ENCODE results near the gene LRCH2.
"Not testable (repeated sequence)": the region's sequence is repeated elsewhere in the genome, so short reads cannot be mapped to it uniquely, and the experiment has no call there.

LRCH2 gene

GRCh38 chrX:115233497-115234455, at the start of gene LRCH2:
LRCH2 (minus strand) TSS chrX:115234096; CDS start chrX:115234041, 55 bp downstream.
- DNase-seq = no peak

DNA sequence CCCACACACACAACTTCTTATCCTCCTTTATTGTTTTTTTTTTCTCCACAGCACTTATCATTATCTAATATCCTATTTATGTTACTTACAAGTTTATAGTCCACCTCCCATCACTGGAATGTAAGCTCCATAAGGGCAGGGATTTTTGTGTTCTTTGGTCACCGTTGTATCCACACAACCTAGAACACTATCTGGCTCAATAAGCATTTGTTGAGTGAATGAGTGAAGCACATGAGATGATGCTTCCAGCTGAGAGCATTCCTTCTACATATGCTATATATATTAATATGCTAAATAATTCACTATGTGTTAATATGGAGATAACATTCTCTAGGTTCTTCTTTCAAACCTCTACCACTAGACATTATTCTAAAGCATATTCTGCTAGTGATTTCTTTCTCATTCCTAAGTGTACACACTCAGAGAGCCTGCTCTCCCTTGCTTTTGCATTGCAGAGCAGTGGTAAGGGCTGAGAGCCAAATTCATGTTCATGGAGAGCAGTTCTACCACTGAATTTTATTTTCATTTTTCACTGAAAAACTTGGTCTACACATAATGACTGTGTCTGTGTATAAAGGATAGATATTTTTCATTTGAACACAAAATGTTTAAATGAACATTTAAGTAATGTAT, 35.3 kb upstream of the LRCH2 start:
- DNase-seq = no peak

DNA sequence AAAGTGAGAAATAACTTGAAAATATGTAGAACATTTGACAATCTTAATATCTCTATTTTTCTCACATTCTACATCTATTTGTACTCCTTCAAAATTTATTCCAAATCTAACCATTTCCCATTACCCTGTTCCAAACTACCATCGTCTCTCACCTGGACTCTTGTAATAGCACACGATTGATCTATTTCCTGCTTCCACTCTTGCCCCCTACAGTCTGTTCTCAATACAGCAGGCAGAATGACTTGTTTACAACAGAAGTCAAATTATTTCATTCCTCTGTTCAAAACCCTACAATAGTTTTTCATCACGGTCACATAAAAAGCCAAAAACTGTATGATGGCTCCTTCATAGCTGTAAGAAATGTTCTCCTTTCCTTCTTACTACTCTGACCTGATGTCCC, 34.5 kb upstream of the LRCH2 start:
- DNase-seq = no peak

GRCh38 chrX:115266300-115266699, 32.4 kb upstream of the LRCH2 start:
- no peak for DNase-seq

DNA sequence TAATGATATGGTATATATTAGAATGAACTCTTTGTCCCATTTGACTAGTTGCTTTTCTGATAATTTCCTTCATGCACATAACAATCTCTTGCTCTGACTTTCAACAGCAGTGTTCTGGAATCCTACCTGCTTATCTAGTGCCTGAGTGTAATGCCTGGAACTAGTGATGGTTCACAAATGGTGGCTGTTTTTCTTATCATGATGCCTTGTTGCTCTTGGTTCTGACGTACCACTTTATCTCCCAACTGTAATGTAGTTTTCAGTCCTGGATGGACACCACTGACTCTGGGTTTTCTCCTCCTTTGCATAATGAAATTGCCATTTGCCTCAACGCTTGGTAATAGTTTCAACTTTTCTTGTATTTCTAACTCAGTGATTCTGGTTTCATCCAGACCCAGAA, 30.1 kb upstream of the LRCH2 start:
- DNase-seq = no peak

DNA sequence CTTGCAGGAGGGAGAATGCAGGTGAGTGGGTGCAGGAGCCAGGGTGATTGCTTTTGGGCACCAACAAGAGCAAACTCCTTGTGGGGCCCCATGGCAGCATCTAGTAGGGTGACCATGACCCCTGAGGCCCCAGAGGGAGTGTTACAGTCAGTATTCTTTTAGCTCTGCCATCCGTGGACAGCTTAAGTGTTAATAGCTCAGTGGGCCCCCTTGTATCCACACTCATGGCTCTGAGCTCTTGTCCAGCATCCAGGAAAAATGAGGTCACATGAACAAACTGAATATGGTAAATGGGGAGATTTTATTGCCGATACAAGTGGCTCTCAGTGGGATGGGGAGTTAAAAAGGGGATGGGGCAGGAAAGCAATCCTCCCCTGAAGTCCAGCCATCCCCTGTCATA, 27.3 kb upstream of the LRCH2 start:
- DNase-seq = no peak

GRCh38 chrX:115260330-115260729, 26.4 kb upstream of the LRCH2 start:
- DNase-seq = no peak

DNA sequence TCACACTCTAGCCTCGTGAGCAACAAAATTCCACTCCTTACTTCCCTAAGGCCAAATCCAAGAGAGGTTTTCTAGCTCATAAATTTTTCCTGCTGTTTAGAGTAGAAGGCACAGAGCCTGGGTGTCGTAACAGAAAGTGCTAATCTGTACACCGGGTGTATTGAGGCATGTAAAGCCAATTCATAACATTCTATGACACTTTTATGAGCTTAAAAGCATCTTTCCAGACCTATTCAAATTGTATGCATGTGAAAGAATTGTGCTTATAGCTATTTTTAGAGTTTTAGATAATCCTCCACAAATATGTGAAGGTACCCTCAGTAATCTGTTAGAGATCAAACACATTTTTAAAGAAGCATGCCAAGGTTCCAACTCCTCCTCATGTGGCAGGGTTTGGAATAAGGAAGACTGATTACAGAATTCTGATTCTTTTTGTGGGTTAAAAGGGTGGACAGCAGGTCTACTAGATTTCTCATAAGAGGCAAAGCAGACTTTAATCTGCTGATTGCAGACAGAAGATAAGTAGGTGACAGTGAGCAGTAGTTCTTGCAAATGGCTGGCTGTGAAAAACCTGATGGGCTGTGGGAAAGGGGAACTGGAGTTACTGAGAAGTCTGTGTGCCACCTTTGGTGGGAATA, 25.5 kb upstream of the LRCH2 start:
- DNase-seq = no peak

DNA sequence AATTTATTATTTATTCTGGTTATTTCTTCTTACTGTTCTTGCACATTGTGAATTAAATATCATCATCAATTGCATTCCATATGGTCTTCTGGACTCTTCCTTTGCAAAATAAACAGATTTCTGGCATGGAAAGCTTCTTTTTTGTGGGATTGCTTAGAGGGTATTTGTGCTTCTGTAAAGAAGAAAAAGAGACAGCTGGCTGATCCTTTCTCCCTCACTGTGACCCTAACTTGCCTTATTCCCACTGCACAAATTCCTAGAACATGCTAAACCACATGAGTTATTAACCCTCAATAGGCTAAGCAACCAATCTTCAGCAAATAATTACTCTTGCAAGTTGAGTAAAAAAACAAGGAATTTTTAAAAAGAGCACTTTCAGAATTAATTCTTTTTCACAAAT, 23.8 kb upstream of the LRCH2 start:
- no peak for DNase-seq

DNA sequence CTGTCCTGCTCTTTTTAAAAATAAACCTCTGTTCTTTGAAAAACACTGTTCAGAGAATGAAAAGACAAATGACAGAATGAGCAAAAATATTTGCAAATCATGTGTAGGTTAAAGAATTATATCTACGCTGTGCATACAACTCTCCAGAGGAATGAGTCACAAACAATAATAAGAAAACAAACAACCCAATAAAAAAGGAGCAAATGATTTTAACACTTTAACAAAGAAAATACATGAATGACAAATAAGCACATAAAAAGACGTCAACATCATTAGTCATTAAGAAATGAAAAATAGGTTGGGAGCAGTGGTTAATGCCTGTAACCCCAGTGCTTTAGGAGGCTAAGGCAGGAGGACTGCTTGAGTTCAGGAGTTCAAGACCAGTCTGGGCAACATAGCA, 21.1 kb upstream of the LRCH2 start:
- no peak for DNase-seq

DNA sequence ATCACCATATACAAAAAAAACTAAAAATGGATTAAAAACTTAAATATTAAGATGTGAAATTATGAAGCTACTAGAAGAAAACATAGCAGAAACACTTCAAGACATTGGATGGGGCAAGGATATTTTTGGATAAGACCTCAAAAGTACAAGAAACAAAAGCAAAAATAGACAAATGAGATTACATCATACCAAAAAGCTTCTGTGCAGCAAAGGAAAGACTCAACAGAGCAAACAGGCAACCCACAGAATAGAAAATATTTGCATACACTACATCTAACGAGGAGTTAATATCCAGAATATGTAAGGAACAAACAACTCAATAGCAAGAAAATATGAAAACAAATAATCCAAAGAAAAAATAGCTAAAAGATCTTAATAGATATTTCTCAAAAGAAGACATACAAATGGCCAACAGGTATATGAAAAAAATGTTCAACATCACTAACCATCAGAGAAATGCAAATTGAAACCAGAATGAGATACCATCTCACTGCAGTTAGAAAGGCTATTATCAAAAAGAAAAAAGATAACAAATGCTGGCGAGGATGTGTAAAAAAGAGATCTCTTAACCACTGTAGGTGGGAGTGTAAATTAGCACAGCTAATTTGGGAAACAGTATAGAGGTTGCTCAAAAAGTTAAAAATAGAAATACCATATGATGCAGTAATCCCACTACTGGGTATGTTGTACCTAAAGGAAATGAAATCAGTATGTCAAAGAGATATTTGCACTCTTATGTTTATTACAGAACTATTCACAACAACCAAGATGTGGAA, 17.8 kb upstream of the LRCH2 start:
- no peak for DNase-seq

GRCh38 chrX:115237056-115237455, 3.2 kb upstream of the LRCH2 start:
- no peak for DNase-seq

DNA sequence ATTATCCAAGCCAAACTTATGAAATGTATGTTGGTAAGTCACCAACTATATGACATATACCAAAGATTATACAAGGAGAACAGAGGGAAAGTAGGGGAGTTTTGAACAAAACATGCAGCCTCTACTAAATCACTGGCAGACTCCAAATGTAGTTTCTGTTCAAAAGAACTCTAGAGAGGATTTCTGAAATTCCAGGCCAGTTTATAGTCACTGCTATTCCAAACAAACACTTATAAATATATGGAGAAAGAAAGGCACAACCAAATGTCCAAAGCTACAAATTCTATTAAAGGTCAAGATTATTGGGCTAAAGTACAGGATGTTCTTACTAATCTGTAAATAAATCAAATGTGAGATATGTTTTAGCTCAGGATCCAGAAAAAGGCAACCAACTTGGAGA, 2.7 kb upstream of the LRCH2 start:
- no peak for DNase-seq

GRCh38 chrX:115234461-115234860, 565 bp upstream of the LRCH2 start:
- DNase-seq = no peak

- no peak for DNase-seq
Observed at GRCh38 chrX:115232933-115233496, 881 bp downstream of the LRCH2 start.

- no peak for DNase-seq
Observed at GRCh38 chrX:115229337-115230003, 4.4 kb downstream of the LRCH2 start.

DNA sequence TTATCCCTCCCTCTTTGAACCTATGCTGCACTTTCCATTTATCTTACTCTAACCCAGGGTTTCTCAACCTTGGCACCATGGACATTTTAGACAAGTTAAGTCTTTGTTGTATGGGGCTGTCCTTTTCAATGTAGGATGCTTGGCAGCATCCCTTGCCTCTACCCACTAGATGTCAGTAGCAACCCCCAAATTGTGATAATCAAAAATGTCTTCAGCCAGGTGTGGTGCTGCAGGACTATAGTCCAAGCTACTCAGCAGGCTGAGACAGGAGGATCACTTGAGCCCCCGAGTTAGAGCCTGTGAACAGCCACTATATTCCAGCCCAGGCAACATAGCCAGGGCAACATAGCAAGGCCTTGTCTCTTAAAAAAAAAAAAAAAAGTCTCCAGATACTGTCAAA, 7.0 kb downstream of the LRCH2 start:
- DNase-seq = no peak

DNA sequence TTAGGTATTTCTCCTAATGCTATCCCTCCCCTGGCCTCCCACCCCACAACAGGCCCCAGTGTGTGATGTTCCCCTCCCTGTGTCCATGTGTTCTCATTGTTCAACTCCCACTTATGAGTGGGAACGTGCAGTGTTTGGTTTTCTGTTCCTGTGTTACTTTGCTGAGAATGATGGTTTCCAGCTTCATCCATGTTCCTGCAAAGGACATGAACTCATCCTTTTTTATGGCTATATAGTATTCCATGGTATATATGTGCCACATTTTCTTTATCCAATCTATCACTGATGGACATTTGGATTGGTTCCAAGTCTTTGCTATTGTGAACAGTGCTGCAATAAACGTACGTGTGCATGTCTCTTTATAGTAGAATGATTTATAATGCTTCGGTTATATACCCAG, 16.6 kb downstream of the LRCH2 start:
- DNase-seq = not testable (repeated sequence)

GRCh38 chrX:115214605-115215004, 19.3 kb downstream of the LRCH2 start:
- DNase-seq = no peak

DNA sequence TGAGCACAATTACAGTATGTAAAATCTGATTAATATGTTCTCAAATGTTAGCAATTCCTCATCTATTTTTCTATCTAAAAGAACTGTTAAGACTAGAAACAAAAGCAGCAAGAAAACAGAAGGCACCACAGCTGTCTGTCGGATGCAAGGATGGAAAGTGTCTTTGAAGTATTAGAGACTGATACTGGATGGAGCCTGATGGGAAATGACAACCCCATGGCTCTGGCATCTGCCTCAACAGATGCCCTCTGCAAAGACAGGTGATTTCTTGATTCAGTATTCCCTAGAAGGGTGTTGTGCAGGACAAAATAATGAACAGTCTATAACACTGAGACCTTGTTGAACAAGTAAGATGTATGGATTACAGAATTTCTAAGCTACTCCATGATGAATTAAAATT, 19.7 kb downstream of the LRCH2 start:
- DNase-seq = no peak

- not testable (repeated sequence) for DNase-seq
Observed at GRCh38 chrX:115209547-115209946, 24.3 kb downstream of the LRCH2 start.

- DNase-seq = no peak
Observed at GRCh38 chrX:115204040-115204439, 29.9 kb downstream of the LRCH2 start.

Data from NCI-H2107 (cell line).